Ascending aorta (tissue), 2 donors: Measurements from ENCODE around the gene F8. TPM values are rescaled to one million over a fixed set of nuclear protein-coding genes. Genes with fewer than 3 reads are reported as not detected.
A peak's percentile ranks its signal among the peaks of the same experiment; 100 is the strongest.
"Not testable (repeated sequence)": the region's sequence is repeated elsewhere in the genome, so short reads cannot be mapped to it uniquely, and the experiment has no call there.

Experiments used
- DNase-seq, 2 donors: peaks; one replicate each; pipeline ENCODE4 v3.0.0-alpha.2; 2019; ENCODE audit warnings: low spot score in 2 of 2
- H3K27ac ChIP-seq, 2 donors: fragments of 200-600 bp; sonication (generic); one replicate each; pipeline ENCODE4 v1.5.1; 2016 to 2017; ENCODE audit warnings: mild to moderate bottlenecking in 1 of 2
- H3K27me3 ChIP-seq: fragments of 200-600 bp; sonication (generic); one replicate; pipeline ENCODE4 v1.5.1; 2017
- H3K36me3 ChIP-seq, 2 donors: fragments of 200-600 bp; sonication (generic); one replicate each; pipeline ENCODE4 v1.5.1; 2016
- H3K4me1 ChIP-seq, 2 donors: fragments of 200-600 bp; sonication (generic); one replicate each; pipeline ENCODE4 v1.5.1; 2016 to 2017; ENCODE audit warnings: mild to moderate bottlenecking in 1 of 2
- H3K4me3 ChIP-seq, 2 donors: fragments of 200-600 bp; sonication (generic); one replicate each; pipeline ENCODE4 v1.5.1; 2016 to 2017; ENCODE audit warnings: mild to moderate bottlenecking in 1 of 2
- H3K9me3 ChIP-seq, 2 donors: fragments of 200-600 bp; sonication (generic); one replicate each; pipeline ENCODE4 v1.5.1; 2016
- CTCF ChIP-seq, 3 experiments: fragments of 200-600 bp in 2 of 3; fragments of 450-650 bp in 1 of 3; sonication (generic) in 2 of 3; IDR thresholded peaks; one replicate each; pipeline ENCODE4 v1.5.1; 2016 to 2019; ENCODE audit warnings: antibody characterized with exemption in 3 of 3, mild to moderate bottlenecking in 1 of 3, moderate library complexity in 1 of 3
- intact Hi-C: fragments of 100-400 bp; cut with DNase I; formaldehyde crosslinking; loops from one replicate; pipeline ENCODE4 v1.15.1; 2023
- total RNA-seq: library from RNA; depleted of rRNA; stranded (reverse); fragments of >200 nt; gene quantifications from one replicate; pipeline ENCODE4 v1.1.0, GENCODE V29; 2016

F8 gene
- total RNA-seq, 1 donor from 2014 or later: 17.2 TPM

GRCh38 chrX:154892296-154892695 is 130.2 kb downstream of the F8 start:
- Histone ChIP-seq H3K27ac (no peak overlapping the region), H3K36me3 (no peaks in the 10 kb centered on the region), H3K4me3 (no peak overlapping the region), H3K9me3 (no peaks in the 10 kb centered on the region), H3K4me1 (no peaks in the 10 kb centered on the region), H3K27me3 (no peaks in the 10 kb centered on the region)
- intact Hi-C loops: no loop called here
- DNase-seq: no peak
- no peak for TF ChIP-seq CTCF (IDR thresholded peaks at IDR 0.05)

- H3K4me3 ChIP-seq: no peak overlapping the region
- TF ChIP-seq CTCF (IDR thresholded peaks at IDR 0.05): no peak
- no peak for DNase-seq
Observed at GRCh38 chrX:154890990-154891639, 131.4 kb downstream of the F8 start.

GRCh38 chrX:154886789-154887221 is 135.7 kb downstream of the F8 start:
- intact Hi-C loops, H3K4me1 ChIP-seq, H3K4me3 ChIP-seq, H3K9me3 ChIP-seq, H3K27ac ChIP-seq, H3K36me3 ChIP-seq, DNase-seq, H3K27me3 ChIP-seq: not testable (repeated sequence)

More at GRCh38 chrX:154890990-154891639, 131.4 kb downstream of the F8 start:
- intact Hi-C loops: no loop called here
- Histone ChIP-seq H3K27ac (no peak overlapping the region), H3K27me3 (no peaks in the 10 kb centered on the region), H3K36me3 (no peaks in the 10 kb centered on the region), H3K9me3 (no peaks in the 10 kb centered on the region), H3K4me1 (no peaks in the 10 kb centered on the region)

GRCh38 chrX:154886069-154886788 is 136.3 kb downstream of the F8 start, which contains the start of gene F8A1:
F8A1 (plus strand) TSS chrX:154886355; CDS start chrX:154886375, 20 bp downstream.
- H3K27me3 ChIP-seq, H3K4me1 ChIP-seq, intact Hi-C loops, H3K36me3 ChIP-seq, H3K9me3 ChIP-seq: not testable (repeated sequence)
- Histone ChIP-seq H3K27ac (peak within 1 kb of the TSS in 1 of 2 donors; percentile 37), H3K4me3 (peak within 1 kb of the TSS in 1 of 2 donors; percentile 48)
- DNase-seq: peak in 1 of 2 donors; percentile 18

- DNase-seq, H3K27ac ChIP-seq, H3K27me3 ChIP-seq, H3K4me1 ChIP-seq, H3K36me3 ChIP-seq, H3K4me3 ChIP-seq, intact Hi-C loops, H3K9me3 ChIP-seq: not testable (repeated sequence)
Observed at GRCh38 chrX:154885549-154885948, 137.0 kb downstream of the F8 start.

- H3K4me1 ChIP-seq, H3K4me3 ChIP-seq, H3K9me3 ChIP-seq, H3K27me3 ChIP-seq, H3K36me3 ChIP-seq, H3K27ac ChIP-seq, DNase-seq, intact Hi-C loops: not testable (repeated sequence)
Observed at GRCh38 chrX:154885057-154885456, 137.5 kb downstream of the F8 start.

GRCh38 chrX:154884069-154884468 is 138.5 kb downstream of the F8 start:
- H3K4me3 ChIP-seq, H3K36me3 ChIP-seq, H3K27me3 ChIP-seq, DNase-seq, intact Hi-C loops, H3K9me3 ChIP-seq, H3K4me1 ChIP-seq, H3K27ac ChIP-seq: not testable (repeated sequence)

- no peak for TF ChIP-seq CTCF (IDR thresholded peaks at IDR 0.05)
- H3K9me3 ChIP-seq: peaks cover 0 to 3% of the 10 kb centered on the region in 2 donors
- no peaks in the 10 kb centered on the region for H3K27me3 ChIP-seq
- H3K4me1 ChIP-seq: no peaks in the 10 kb centered on the region
- no peak overlapping the region for H3K4me3 ChIP-seq
- intact Hi-C loops: no loop called here
- H3K36me3 ChIP-seq: no peaks in the 10 kb centered on the region
- H3K27ac ChIP-seq: no peak overlapping the region
- no peak for DNase-seq
Observed at GRCh38 chrX:154873329-154873728, 149.2 kb downstream of the F8 start.

GRCh38 chrX:154868522-154868921 is 154.0 kb downstream of the F8 start:
- H3K27me3 ChIP-seq, H3K4me3 ChIP-seq, H3K36me3 ChIP-seq, DNase-seq, H3K27ac ChIP-seq, intact Hi-C loops, H3K4me1 ChIP-seq: not testable (repeated sequence)
- H3K9me3 ChIP-seq: peaks cover 0 to 16% of the 10 kb centered on the region in 2 donors
